Small intestine (tissue), 16 donors: ENCODE results near the gene TUSC2. TPM values are rescaled to one million over a fixed set of nuclear protein-coding genes. Genes with fewer than 3 reads are reported as not detected.

Source experiments
- DNase-seq, 2 donors: peaks; one replicate each; pipeline versions ENCODE4 v3.0.0 to v3.0.0-alpha.2; 2013
- FAIRE-seq: peaks from 2 replicates; lab custom pipeline; 2012; peaks lifted over from hg19 to GRCh38; lab: Jason Lieb, UNC
- H3K27ac ChIP-seq, 3 donors: one replicate each; pipeline ENCODE4 v1.5.1; 2013; ENCODE audit warnings: low read length in 2 of 3, mild to moderate bottlenecking in 2 of 3, control low read depth in 1 of 3, inconsistent platforms in 1 of 3, low read depth in 1 of 3, moderate library complexity in 1 of 3
- H3K27me3 ChIP-seq, 3 donors: one replicate each; pipeline ENCODE4 v1.6.1; 2013; ENCODE audit warnings: low read length in 3 of 3, inconsistent platforms in 1 of 3; ENCODE audit not compliant: control insufficient read depth in 3 of 3, insufficient read depth in 3 of 3
- H3K36me3 ChIP-seq, 3 donors: one replicate each; pipeline ENCODE4 v1.6.1; 2013; ENCODE audit warnings: low read length in 3 of 3, inconsistent platforms in 1 of 3, low read depth in 1 of 3, mild to moderate bottlenecking in 1 of 3, moderate library complexity in 1 of 3; ENCODE audit not compliant: control insufficient read depth in 3 of 3, insufficient read depth in 2 of 3
- H3K4me1 ChIP-seq, 3 donors: one replicate each; pipeline ENCODE4 v1.6.1; 2013; ENCODE audit warnings: low read length in 2 of 3, inconsistent platforms in 1 of 3, low read depth in 1 of 3, mild to moderate bottlenecking in 1 of 3, moderate library complexity in 1 of 3; ENCODE audit not compliant: control insufficient read depth in 3 of 3, insufficient read depth in 2 of 3
- H3K4me3 ChIP-seq, 3 donors: one replicate each; pipeline ENCODE4 v1.5.1; 2013; ENCODE audit warnings: low read length in 3 of 3, control low read depth in 1 of 3, inconsistent platforms in 1 of 3, low read depth in 1 of 3, mild to moderate bottlenecking in 1 of 3, moderate library complexity in 1 of 3
- H3K9me3 ChIP-seq, 2 donors: one replicate each; pipeline ENCODE4 v1.6.1; 2013; ENCODE audit warnings: low read depth in 1 of 2, low read length in 1 of 2; ENCODE audit not compliant: control insufficient read depth in 2 of 2, insufficient read depth in 1 of 2
- WGBS, 3 donors: extraction: QIAGEN DNeasy Blood & Tissue Kit; methylation state at CpG; one replicate each; pipeline ENCODE4 v1.1.7; 2013; 5-methylcytosine and 5-hydroxymethylcytosine counted together
- long read RNA-seq, 10 donors: transcript quantifications; one replicate each; lab custom pipeline, GENCODE V29; 2026
- polyA plus RNA-seq, 4 donors: library from polyadenylated mRNA; stranded (reverse) in 3 of 4; unstranded in 1 of 4; fragments of 200-250 nt in 3 of 4; fragments of 120-200 nt in 1 of 4; gene quantifications; one replicate each; pipeline versions ENCODE4 v1.2.1 to v1.2.3, GENCODE V29; 2013
- donor health status: healthy with polysubstance abuse.
- donor health status: control.
- donor health status: control.
- donor health status: Bipolar disorder and iron deficiency.
- donor health status: healthy.

Gene TUSC2, protein sequence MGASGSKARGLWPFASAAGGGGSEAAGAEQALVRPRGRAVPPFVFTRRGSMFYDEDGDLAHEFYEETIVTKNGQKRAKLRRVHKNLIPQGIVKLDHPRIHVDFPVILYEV
- polyA plus RNA-seq: 10 to 100 TPM; 26.8 to 46.2 (median 30.6) TPM
- long read RNA-seq, donor 1: 0 reads
- long read RNA-seq, donor 2, transcript TUSC2-201 (3 exons, 1,691 nt): major isoform, 10 of 11 reads
- long read RNA-seq, donor 2, partial matches to known transcripts: 0 of 11 reads
- long read RNA-seq, donor 2, other reads (novel, unspliced or antisense): 0 of 11 reads
- long read RNA-seq, donor 3, transcript TUSC2-201 (3 exons, 1,691 nt): major isoform, 10 of 10 reads
- long read RNA-seq, donor 3, partial matches to known transcripts: 0 of 10 reads
- long read RNA-seq, donor 3, other reads (novel, unspliced or antisense): 0 of 10 reads
- long read RNA-seq, donor 4: 0 reads
- long read RNA-seq, donor 5, transcript TUSC2-201 (3 exons, 1,691 nt): major isoform, 10 of 10 reads
- long read RNA-seq, donor 5, partial matches to known transcripts: 0 of 10 reads
- long read RNA-seq, donor 5, other reads (novel, unspliced or antisense): 0 of 10 reads
- long read RNA-seq, donor 6, transcript TUSC2-201 (3 exons, 1,691 nt): major isoform, 14 of 15 reads
- long read RNA-seq, donor 6, partial matches to known transcripts: 0 of 15 reads
- long read RNA-seq, donor 6, other reads (novel, unspliced or antisense): 0 of 15 reads
- long read RNA-seq, donor 7: 0 reads
- long read RNA-seq, donor 8, partial matches to known transcripts: 0 of 2 reads
- long read RNA-seq, donor 8, other reads (novel, unspliced or antisense): 0 of 2 reads
- long read RNA-seq, donor 9, transcript TUSC2-201 (3 exons, 1,691 nt): major isoform, 6 of 6 reads
- long read RNA-seq, donor 9, partial matches to known transcripts: 0 of 6 reads
- long read RNA-seq, donor 9, other reads (novel, unspliced or antisense): 0 of 6 reads
- long read RNA-seq, donor 10, transcript TUSC2-201 (3 exons, 1,691 nt): major isoform, 20 of 20 reads
- long read RNA-seq, donor 10, partial matches to known transcripts: 0 of 20 reads
- long read RNA-seq, donor 10, other reads (novel, unspliced or antisense): 0 of 20 reads

DNA sequence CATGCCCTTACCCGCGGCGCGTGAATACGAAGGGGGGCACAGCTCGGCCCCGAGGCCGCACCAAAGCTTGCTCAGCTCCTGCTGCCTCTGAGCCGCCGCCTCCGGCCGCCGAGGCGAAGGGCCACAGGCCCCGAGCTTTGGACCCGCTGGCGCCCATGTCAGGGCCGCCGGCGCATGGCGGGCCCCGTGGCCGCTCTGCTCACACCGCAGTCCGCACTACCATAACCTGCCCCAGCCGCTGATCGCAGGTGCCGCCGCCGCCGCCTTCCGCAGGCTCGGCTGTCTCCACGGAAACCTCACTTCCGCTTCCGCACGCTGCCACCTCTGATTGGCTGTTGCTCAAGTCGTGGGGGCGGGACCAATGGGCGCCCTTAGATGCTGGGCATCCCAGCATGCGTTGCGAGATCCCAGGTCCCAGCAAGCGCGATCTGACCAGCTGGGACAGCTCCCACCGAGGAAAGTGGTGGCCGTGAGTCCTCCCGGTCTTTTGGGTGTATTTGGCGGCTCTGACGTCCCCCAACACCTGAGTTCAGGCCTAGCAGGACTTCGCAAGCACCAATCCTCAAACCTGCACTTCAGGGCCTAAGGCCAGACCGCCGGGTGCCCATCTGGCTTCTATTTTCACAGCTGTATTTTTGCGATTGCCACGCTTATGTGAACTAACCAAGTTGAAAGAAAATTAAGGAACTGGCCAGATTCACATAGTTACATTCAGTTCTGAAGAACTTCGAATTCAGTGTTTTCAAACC is at the start of gene TUSC2:
Gene TUSC2 (minus strand): TSS at position 281 of the 749 bp plus-strand sequence. CDS start 124 bp downstream, at position 157.
- DNase-seq (peak; percentile 99), FAIRE-seq (no peak)
- peaks cover 0 to 32% (median 6%) of the 10 kb centered on the region in 3 donors for H3K4me1 ChIP-seq
- peak within 1 kb of the TSS; percentile 64 to 88 (median 67) for H3K27ac ChIP-seq
- H3K36me3 ChIP-seq: peaks cover 14 to 70% (median 15%) of the 10 kb centered on the region in 3 donors
- no peaks in the 10 kb centered on the region for H3K27me3 ChIP-seq
- no peaks in the 10 kb centered on the region for H3K9me3 ChIP-seq
- WGBS, 3 donors: 2% methylated on average over 48 to 55 of the region's 55 CpGs
- peak within 1 kb of the TSS; percentile 89 to 95 (median 95) for H3K4me3 ChIP-seq

DNA sequence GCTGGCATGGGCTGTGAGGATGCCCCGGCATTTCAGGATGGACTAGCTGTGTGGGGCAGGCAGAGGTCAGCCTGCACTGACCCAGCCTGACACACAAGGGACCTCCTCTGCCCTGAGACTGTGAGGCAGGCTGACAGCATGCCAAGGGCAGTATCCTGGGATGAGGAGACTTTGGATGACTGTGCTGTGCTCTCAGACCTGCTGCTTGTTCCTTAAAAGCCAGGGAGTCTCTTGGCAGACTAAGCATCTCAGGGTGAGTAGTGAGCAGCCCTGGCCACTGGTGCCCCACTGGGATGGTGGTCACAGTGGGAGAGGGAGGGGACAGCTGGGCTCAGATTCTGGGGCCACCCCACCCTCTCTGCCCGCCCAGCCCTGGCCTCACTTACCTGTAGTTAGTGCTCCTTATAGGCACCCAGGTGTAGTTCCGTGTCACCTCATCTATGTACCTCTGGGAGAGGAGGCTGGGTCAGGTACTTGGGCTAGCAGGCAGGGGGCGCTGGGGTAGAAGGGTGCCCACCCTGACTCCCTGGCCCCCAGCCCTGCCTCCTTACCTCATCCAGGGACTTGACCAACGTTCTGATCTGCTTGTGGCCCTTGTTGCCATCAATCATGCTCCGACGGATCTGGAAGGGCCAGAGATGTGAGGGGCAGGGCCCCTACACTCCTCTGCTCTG is 47.4 kb upstream of the TUSC2 start:
- Histone ChIP-seq H3K27ac (no peak overlapping the region), H3K4me1 (peaks cover 0 to 12% (median 2%) of the 10 kb centered on the region in 3 donors), H3K4me3 (no peak overlapping the region), H3K36me3 (peaks cover 0 to 3% (median 0%) of the 10 kb centered on the region in 3 donors), H3K27me3 (peaks cover 0 to 3% (median 0%) of the 10 kb centered on the region in 3 donors), H3K9me3 (no peaks in the 10 kb centered on the region)
- WGBS, 3 donors: 66 to 74% (median 66%) methylated on average over 7 of the region's 7 CpGs
- no peak for FAIRE-seq
- DNase-seq: no peak

DNA sequence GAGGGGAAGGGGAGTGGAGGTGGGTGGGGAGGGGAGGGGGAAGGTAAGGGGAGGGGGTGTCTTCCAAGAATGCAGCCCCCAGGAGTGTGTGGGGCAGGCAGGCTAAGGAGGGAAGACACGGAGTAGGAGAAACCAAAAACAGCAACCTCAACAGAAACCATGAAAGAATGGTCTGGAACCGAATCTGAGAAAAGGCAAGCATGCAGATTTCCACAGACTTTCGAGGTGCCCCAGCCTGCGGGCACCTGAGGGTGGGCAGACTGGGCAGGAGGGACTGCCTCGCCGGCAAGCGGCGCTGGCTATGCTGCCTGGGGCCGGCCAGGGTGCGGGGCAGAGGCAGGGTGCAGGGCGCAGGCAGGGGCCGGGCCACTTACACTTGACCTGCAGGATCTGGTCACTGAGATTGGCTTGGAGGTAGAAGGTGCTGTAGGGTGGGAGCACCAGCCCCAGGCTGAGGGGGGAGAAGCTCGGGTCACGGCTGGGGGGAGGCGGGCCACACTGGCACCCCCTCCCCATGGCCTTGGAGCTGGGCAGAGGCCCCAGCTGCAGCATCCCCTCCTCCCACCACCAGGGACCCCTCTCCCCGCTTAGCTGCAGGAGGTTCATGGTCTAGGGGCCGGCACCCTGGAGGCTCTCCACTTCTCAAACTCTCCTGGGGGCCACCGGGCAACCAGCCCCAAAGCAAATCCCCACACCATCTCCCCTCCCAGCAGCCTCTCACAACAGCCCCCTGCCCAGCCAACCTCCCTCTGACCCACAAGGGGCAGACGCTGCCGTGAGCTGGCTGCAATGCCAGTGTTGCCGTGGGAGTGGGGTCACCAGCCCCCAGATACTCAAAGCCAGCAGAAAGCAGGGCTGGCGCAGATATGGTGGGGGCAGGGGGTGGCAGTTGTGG is 46.6 kb upstream of the TUSC2 start:
- FAIRE-seq (no peak), DNase-seq (no peak)
- Histone ChIP-seq H3K4me3 (no peak overlapping the region), H3K9me3 (no peaks in the 10 kb centered on the region), H3K4me1 (peaks cover 0 to 12% (median 2%) of the 10 kb centered on the region in 3 donors), H3K36me3 (peaks cover 0 to 3% (median 0%) of the 10 kb centered on the region in 3 donors), H3K27ac (no peak overlapping the region), H3K27me3 (peaks cover 0 to 3% (median 0%) of the 10 kb centered on the region in 3 donors)
- 74 to 76% (median 75%) methylated on average over 20 to 22 of the region's 22 CpGs for WGBS, 3 donors

DNA sequence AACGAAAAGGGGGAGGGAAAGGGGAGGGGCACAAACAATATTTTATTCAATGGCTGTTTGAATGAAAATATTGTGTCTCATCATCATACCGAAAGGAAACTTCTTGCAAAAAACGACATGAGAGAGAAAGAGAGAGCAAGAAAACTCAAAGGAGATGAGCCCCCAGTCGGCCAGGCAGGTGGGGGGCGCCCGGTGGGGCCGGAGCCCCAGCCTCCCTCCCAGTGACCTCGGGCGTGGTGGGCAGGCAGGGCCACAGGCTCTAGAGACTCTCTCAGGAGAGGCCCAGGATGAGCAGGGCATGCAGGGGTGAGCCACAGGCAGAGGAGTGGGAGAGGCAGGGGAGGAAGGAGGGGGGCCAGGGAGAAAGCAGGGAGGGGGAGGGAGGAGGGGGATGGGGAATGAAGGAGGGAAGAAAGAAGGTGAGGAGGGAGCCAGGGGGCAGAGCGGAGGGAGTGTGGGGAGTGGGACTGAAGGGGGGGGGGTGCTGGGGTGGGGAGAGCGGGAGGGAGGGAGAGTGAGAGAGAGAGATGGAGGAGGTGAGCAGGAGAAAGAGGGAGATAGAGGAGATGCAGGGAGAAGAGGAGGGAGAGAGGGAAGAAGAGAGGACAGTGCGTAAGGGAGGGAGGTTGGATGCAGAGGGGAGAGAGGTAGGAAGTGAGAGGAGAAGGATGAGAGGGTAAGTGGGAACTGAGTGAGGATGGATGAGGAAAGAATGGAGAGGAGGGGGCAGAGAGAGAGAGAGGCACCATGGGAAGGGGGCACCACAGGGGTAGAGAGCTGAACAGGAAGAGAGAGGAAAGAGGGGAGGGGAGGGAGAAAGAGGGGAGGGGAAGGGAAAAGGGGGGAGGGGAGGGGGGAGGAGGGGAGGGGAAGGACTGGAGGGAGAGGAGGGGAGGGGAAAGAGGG is 45.4 kb upstream of the TUSC2 start:
- peaks cover 0 to 12% (median 2%) of the 10 kb centered on the region in 3 donors for H3K4me1 ChIP-seq
- FAIRE-seq (no peak), DNase-seq (no peak)
- no peak overlapping the region for H3K4me3 ChIP-seq
- no peak overlapping the region for H3K27ac ChIP-seq
- H3K27me3 ChIP-seq: peaks cover 0 to 3% (median 0%) of the 10 kb centered on the region in 3 donors
- 58 to 67% (median 59%) methylated on average over 12 of the region's 12 CpGs for WGBS, 3 donors
- H3K9me3 ChIP-seq: no peaks in the 10 kb centered on the region
- H3K36me3 ChIP-seq: peaks cover 0 to 3% (median 0%) of the 10 kb centered on the region in 3 donors

DNA sequence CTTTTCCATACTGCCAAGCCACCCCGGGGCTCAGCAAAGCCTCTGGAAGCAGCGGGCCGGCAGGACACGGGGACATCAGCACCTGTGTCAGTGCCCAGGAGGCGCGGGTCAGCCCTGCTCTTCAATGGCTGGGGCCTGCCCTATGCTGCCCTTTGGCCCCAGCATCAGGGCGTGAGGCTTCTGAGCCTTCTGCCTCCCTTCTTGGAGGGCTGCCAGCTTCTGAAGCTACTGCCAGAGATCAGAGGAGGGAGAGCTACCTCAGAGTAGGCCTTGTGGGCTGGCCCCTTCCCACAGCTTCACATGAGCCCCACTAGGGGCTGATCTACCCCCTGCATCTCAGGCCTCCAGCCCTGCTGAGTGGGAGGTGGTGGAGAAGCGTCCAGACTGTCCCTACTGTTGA is 44.3 kb upstream of the TUSC2 start:
- peaks cover 0 to 3% (median 0%) of the 10 kb centered on the region in 3 donors for H3K27me3 ChIP-seq
- DNase-seq: peak; percentile 78 to 94
- H3K27ac ChIP-seq: no peak overlapping the region
- FAIRE-seq: no peak
- no peak overlapping the region for H3K4me3 ChIP-seq
- H3K9me3 ChIP-seq: no peaks in the 10 kb centered on the region
- H3K36me3 ChIP-seq: peaks cover 0 to 2% (median 0%) of the 10 kb centered on the region in 3 donors
- WGBS, 3 donors: 16 to 46% (median 30%) methylated on average over 8 of the region's 8 CpGs
- peaks cover 0 to 12% (median 2%) of the 10 kb centered on the region in 3 donors for H3K4me1 ChIP-seq

DNA sequence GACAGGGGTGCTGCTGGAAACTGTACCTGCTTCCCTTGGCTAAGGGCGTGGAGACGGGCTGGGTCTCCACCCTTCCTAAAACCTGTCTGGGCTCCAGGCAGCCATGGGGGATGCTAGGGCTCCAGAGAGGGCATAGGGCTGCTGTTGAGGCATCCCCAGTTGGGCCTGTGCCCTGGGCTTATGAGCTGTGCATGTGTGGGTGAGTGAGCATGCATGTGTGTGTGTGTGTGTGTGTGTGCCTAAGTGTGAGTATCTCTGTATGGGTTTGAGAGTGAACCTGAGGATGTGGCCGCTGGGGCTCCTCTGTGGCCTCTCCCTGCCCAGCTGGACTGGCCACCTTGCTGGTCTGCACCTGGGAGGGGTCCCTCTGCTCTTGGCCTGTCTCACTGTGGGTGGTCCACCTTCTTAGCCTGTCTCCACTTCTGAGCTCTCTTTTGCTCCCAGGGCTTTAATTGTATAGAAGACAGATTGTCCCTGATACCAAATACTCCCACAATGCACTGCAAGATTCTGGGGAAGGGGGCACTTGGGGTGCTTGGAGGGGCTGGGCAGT is 43.2 kb upstream of the TUSC2 start:
- Histone ChIP-seq H3K36me3 (no peaks in the 10 kb centered on the region), H3K4me1 (peaks cover 0 to 12% (median 2%) of the 10 kb centered on the region in 3 donors), H3K4me3 (no peak overlapping the region), H3K27ac (no peak overlapping the region), H3K9me3 (no peaks in the 10 kb centered on the region), H3K27me3 (peaks cover 0 to 3% (median 0%) of the 10 kb centered on the region in 3 donors)
- DNase-seq (no peak), FAIRE-seq (no peak)
- WGBS, 3 donors: 65 to 85% (median 79%) methylated on average over 3 of the region's 3 CpGs
